Osteocyte (in vitro differentiated cells): ENCODE measurements around the gene TIAM2. TPM values are rescaled to one million over a fixed set of nuclear protein-coding genes. Genes with fewer than 3 reads are reported as not detected.

ENCODE experiments used
- DNase-seq: peaks from one replicate; pipeline ENCODE4 v3.0.0; 2021; ENCODE audit warnings: mixed read lengths; ENCODE audit not compliant: unreplicated experiment; ENCODE audit errors: extremely low spot score
- H3K27ac Mint-ChIP-seq: one replicate; pipeline ENCODE4 v1.8.0; 2021; ENCODE audit warnings: mild to moderate bottlenecking, mixed read lengths; ENCODE audit not compliant: unreplicated experiment
- H3K27me3 Mint-ChIP-seq: one replicate; pipeline ENCODE4 v1.8.0; 2021; ENCODE audit warnings: mixed read lengths; ENCODE audit not compliant: unreplicated experiment
- H3K36me3 Mint-ChIP-seq: one replicate; pipeline ENCODE4 v1.8.0; 2021; ENCODE audit warnings: mixed read lengths; ENCODE audit not compliant: unreplicated experiment
- H3K4me1 Mint-ChIP-seq: one replicate; pipeline ENCODE4 v1.8.0; 2021; ENCODE audit warnings: mixed read lengths; ENCODE audit not compliant: unreplicated experiment
- H3K4me3 Mint-ChIP-seq: one replicate; pipeline ENCODE4 v1.8.0; 2021; ENCODE audit warnings: mild to moderate bottlenecking, moderate library complexity, mixed read lengths; ENCODE audit not compliant: unreplicated experiment
- H3K9me3 Mint-ChIP-seq: one replicate; pipeline ENCODE4 v1.8.0; 2021; ENCODE audit warnings: mixed read lengths; ENCODE audit not compliant: unreplicated experiment
- total RNA-seq: library from RNA; stranded (reverse); gene quantifications from 2 replicates; pipeline ENCODE4 v1.2.1, GENCODE V29; 2021
- TF ChIP-seq, protein P1 (sequence below): fragments of 200-600 bp; sonication (generic); IDR thresholded peaks from 2 replicates; pipeline ENCODE4 v1.5.0; 2021; ENCODE audit warnings: antibody characterized with exemption, mild to moderate bottlenecking, moderate library complexity

Gene TIAM2
- total RNA-seq, 1 donor from 2014 or later, result 11.2 TPM

DNA sequence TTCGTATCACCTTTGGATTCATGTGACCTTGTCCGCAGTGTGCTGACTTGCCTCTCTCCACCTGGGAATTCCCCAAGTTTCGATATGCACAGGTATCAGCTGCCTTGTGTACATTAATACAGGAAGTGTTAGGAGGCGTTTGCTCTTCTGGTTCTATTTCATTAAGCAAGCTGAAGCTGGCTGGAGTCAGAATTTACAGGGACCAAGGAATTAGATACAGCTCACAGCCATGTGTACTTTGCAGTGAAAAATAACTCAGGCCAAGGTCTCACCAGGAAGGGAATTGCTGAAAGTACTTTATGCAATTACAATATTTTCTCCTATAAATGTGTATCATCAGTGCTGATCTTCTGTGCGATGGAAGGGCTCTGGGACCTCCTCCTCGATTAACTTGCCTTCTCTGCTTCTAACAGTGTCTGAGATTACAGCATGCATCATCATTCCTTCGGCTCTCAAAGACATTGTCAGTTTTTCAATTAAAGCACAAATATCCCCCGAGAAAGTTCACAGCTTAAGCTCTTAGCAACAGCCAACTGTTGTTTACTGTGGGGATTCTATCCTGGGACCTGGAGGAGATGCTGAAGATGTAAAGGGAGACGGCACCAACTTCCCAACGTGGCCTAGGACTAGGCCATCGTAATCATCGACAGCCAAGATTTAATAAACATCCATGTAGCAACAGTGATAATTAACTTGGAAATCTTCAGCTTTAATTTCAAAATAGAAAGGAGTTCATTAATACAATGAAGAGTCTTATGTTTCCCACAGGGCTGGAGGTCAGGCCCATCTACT, 13.8 kb upstream of the TIAM2 start:
- peaks cover 7% of the 10 kb centered on the region for H3K4me1 Mint-ChIP-seq
- no peak for DNase-seq
- TF ChIP-seq, protein P1, sequence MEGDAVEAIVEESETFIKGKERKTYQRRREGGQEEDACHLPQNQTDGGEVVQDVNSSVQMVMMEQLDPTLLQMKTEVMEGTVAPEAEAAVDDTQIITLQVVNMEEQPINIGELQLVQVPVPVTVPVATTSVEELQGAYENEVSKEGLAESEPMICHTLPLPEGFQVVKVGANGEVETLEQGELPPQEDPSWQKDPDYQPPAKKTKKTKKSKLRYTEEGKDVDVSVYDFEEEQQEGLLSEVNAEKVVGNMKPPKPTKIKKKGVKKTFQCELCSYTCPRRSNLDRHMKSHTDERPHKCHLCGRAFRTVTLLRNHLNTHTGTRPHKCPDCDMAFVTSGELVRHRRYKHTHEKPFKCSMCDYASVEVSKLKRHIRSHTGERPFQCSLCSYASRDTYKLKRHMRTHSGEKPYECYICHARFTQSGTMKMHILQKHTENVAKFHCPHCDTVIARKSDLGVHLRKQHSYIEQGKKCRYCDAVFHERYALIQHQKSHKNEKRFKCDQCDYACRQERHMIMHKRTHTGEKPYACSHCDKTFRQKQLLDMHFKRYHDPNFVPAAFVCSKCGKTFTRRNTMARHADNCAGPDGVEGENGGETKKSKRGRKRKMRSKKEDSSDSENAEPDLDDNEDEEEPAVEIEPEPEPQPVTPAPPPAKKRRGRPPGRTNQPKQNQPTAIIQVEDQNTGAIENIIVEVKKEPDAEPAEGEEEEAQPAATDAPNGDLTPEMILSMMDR, result no peak
- H3K27me3 Mint-ChIP-seq, result no peaks in the 10 kb centered on the region
- no peak overlapping the region for H3K27ac Mint-ChIP-seq
- no peaks in the 10 kb centered on the region for H3K9me3 Mint-ChIP-seq
- H3K36me3 Mint-ChIP-seq, result no peaks in the 10 kb centered on the region
- H3K4me3 Mint-ChIP-seq, result no peak overlapping the region

DNA sequence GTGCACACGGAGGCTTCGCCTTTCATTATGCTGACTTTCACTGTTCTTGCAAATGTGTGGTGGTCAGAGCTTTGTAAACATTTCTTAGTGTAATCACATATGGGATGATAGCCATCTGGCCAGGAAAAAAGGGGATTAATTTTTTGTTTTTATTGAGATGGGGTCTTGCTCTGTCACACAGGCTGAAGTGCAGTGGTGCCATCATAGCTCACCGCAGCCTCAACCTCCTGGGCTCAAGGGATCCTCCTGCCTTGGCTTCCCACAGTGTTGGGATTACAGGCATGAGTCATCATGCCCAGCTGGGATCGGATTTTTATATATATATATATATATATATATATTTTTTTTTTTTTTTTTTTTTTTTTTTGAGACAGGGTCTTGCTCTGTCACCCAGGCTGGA, 11.0 kb upstream of the TIAM2 start:
- H3K27me3 Mint-ChIP-seq, result no peaks in the 10 kb centered on the region
- no peak overlapping the region for H3K4me3 Mint-ChIP-seq
- TF ChIP-seq, protein P1, result no peak
- H3K27ac Mint-ChIP-seq, result no peak overlapping the region
- no peaks in the 10 kb centered on the region for H3K36me3 Mint-ChIP-seq
- H3K4me1 Mint-ChIP-seq, result peaks cover 11% of the 10 kb centered on the region
- no peak for DNase-seq
- no peaks in the 10 kb centered on the region for H3K9me3 Mint-ChIP-seq

DNA sequence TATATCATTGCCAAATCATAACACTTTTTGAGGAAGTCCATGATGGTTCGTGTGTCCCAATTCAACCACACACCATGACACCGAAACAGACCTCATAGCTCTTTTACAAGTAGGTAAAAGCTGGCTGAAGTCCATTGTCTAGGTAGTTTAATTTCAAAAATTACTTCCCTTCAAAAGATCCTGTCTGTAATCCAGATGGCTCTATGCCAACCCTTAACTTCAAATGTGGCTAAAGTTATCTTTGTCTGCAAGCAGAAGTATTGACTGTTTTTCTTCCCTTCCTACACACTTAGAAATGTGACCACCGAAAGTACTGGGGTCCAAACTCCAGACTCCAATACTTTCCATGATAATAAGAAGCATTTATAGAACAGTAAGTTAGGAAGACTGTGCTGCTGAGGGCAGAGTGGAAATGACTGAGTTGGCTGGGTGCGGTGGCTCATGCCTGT, 8.3 kb upstream of the TIAM2 start:
- H3K9me3 Mint-ChIP-seq, result no peaks in the 10 kb centered on the region
- no peak overlapping the region for H3K27ac Mint-ChIP-seq
- TF ChIP-seq, protein P1, result no peak
- peaks cover 11% of the 10 kb centered on the region for H3K4me1 Mint-ChIP-seq
- DNase-seq, result no peak
- no peaks in the 10 kb centered on the region for H3K36me3 Mint-ChIP-seq
- H3K4me3 Mint-ChIP-seq, result no peak overlapping the region
- no peaks in the 10 kb centered on the region for H3K27me3 Mint-ChIP-seq

DNA sequence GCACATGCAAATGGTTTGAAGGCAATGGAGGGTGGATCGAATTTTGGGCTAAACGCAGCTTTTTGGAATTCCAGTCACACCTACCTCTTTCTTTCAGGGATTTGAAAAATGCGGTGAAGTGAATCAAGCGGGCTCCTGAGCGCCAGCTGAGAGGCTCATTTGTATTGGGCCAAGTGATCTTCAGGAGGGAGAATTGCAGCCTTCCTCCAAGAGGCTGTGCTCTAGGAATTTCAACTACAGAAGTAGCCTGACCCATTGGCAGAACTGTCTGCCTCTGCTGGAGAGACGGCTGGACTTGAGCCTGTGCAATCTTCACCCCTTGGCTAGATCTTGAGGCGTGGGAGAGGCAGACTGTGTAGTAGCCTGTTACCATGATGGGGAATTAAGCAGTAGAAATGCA, 5.7 kb upstream of the TIAM2 start:
- Mint-ChIP-seq H3K27me3 (no peaks in the 10 kb centered on the region), H3K36me3 (no peaks in the 10 kb centered on the region), H3K27ac (no peak overlapping the region), H3K9me3 (no peaks in the 10 kb centered on the region), H3K4me3 (no peak overlapping the region), H3K4me1 (peaks cover 9% of the 10 kb centered on the region)
- DNase-seq, result no peak
- TF ChIP-seq, protein P1, result no peak

DNA sequence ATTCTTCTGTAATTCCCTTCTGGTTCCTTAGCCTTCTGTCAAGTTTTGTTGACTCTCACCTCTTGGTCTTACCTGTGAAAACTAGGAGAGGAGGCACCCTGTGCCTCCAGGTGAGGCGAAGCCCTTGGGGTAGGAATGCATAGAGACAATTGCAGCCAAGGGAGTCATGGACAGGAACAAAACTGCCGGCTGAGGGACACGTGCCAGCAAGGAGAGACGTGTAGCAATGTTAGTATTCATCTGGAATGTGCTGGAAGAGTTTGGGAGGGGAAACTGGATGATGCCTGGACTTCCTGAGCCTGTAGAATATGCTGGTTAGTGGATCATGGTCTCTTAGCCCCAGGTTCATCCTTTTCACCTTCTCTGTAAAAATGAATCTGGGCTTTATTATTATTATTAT, 3.9 kb upstream of the TIAM2 start:
- TF ChIP-seq, protein P1, result no peak
- Mint-ChIP-seq H3K27me3 (no peaks in the 10 kb centered on the region), H3K9me3 (no peaks in the 10 kb centered on the region), H3K4me3 (no peak overlapping the region), H3K36me3 (no peaks in the 10 kb centered on the region), H3K4me1 (peaks cover 9% of the 10 kb centered on the region), H3K27ac (no peak overlapping the region)
- no peak for DNase-seq
